Endothelial cell of umbilical vein (primary cell): ENCODE results near the gene ARHGEF33.

Experiments
- CTCF ChIP-seq, 2 donors: IDR thresholded peaks; 1 replicate in 1 of 2; 2 replicates in 1 of 2; pipeline ENCODE4 v1.5.1; 2011; ENCODE audit warnings: low read length in 2 of 2, mild to moderate bottlenecking in 2 of 2, moderate library complexity in 2 of 2, control low read depth in 1 of 2, inconsistent platforms in 1 of 2, low read depth in 1 of 2; ENCODE audit not compliant: insufficient read depth in 1 of 2; ENCODE audit errors: extremely low read depth in 1 of 2
- EZH2 ChIP-seq: IDR thresholded peaks from 2 replicates; pipeline ENCODE4 v1.6.1; 2012; ENCODE audit warnings: borderline replicate concordance, low read depth, mild to moderate bottlenecking, moderate library complexity, low read length, inconsistent platforms; ENCODE audit not compliant: severe bottlenecking
- POLR2AphosphoS5 ChIP-seq: IDR thresholded peaks from 2 replicates; pipeline ENCODE4 v1.6.1; 2012; ENCODE audit warnings: low read depth, mild to moderate bottlenecking, control low read depth, low read length, moderate library complexity; ENCODE audit not compliant: insufficient read depth

- TF ChIP-seq EZH2, result no peak
- no peak for TF ChIP-seq POLR2AphosphoS5
- no peak for TF ChIP-seq CTCF (IDR thresholded peaks at IDR 0.05; ENCODE audit: extremely low read depth in 1 of 2, insufficient read depth in 1 of 2, low read depth in 1 of 2, low read length in 2 of 2)
Observed at GRCh38 chr2:38943784-38944183, 54.1 kb downstream of the ARHGEF33 start.
